Neural progenitor cell (in vitro differentiated cells): Measurements from ENCODE around the gene FOXL3. TPM values are rescaled to one million over a fixed set of nuclear protein-coding genes. Genes with fewer than 3 reads are reported as not detected.

Experiments
- DNase-seq: peaks from one replicate; pipeline ENCODE4 v3.0.0-alpha.2; 2016; ENCODE audit warnings: low spot score
- H2AFZ ChIP-seq: fragments of 200-600 bp; sonication (generic); replicated peaks from 2 replicates; pipeline ENCODE4 v1.6.1; 2016; ENCODE audit warnings: antibody characterized with exemption
- H3F3A ChIP-seq: fragments of 200-600 bp; sonication (generic); 2 replicates; pipeline ENCODE4 v1.6.1; 2016; ENCODE audit warnings: antibody characterized with exemption, low read depth
- H3K27ac ChIP-seq: fragments of 200-600 bp; sonication (generic); 2 replicates; pipeline ENCODE4 v1.5.1; 2016; ENCODE audit warnings: mild to moderate bottlenecking
- H3K27me3 ChIP-seq: fragments of 200-600 bp; sonication (generic); 2 replicates; pipeline ENCODE4 v1.6.1; 2016; ENCODE audit warnings: mild to moderate bottlenecking, moderate library complexity
- H3K36me3 ChIP-seq: fragments of 200-600 bp; sonication (generic); 2 replicates; pipeline ENCODE4 v1.5.1; 2016
- H3K4me1 ChIP-seq: fragments of 200-600 bp; sonication (generic); 2 replicates; pipeline ENCODE4 v1.6.1; 2016; ENCODE audit warnings: mixed run types
- H3K4me2 ChIP-seq: fragments of 200-600 bp; sonication (generic); 2 replicates; pipeline ENCODE4 v1.6.1; 2016
- H3K4me3 ChIP-seq: fragments of 200-600 bp; sonication (generic); 2 replicates; pipeline ENCODE4 v1.5.1; 2016
- H3K79me2 ChIP-seq: fragments of 200-600 bp; sonication (generic); 2 replicates; pipeline ENCODE4 v1.6.1; 2016; ENCODE audit warnings: low read depth
- H3K9ac ChIP-seq: fragments of 200-600 bp; sonication (generic); 2 replicates; pipeline ENCODE4 v1.6.1; 2016
- H3K9me3 ChIP-seq: fragments of 200-600 bp; sonication (generic); 2 replicates; pipeline ENCODE4 v1.5.1; 2016; ENCODE audit warnings: low read depth
- H4K20me1 ChIP-seq: fragments of 200-600 bp; sonication (generic); 2 replicates; pipeline ENCODE4 v1.6.1; 2016; ENCODE audit warnings: low read depth
- H3K27ac Mint-ChIP-seq: 3 replicates; pipeline ENCODE4 v1.8.0; 2021; ENCODE audit warnings: mixed read lengths
- H3K27me3 Mint-ChIP-seq: 2 replicates; pipeline ENCODE4 v1.8.0; 2022; ENCODE audit warnings: low read depth, mild to moderate bottlenecking, inconsistent platforms, moderate library complexity, mixed read lengths; ENCODE audit not compliant: insufficient read depth
- H3K36me3 Mint-ChIP-seq: 3 replicates; pipeline ENCODE4 v1.8.0; 2021; ENCODE audit warnings: mixed read lengths
- H3K4me1 Mint-ChIP-seq: 3 replicates; pipeline ENCODE4 v1.8.0; 2021; ENCODE audit warnings: mixed read lengths
- H3K4me3 Mint-ChIP-seq: 3 replicates; pipeline ENCODE4 v1.8.0; 2021; ENCODE audit warnings: mild to moderate bottlenecking, moderate library complexity, mixed read lengths
- H3K9me3 Mint-ChIP-seq: 3 replicates; pipeline ENCODE4 v1.8.0; 2020; ENCODE audit warnings: mixed read lengths
- EZH2 ChIP-seq: fragments of 200-600 bp; sonication (generic); IDR thresholded peaks from 2 replicates; pipeline ENCODE4 v1.6.1; 2017; ENCODE audit warnings: antibody characterized with exemption, mild to moderate bottlenecking, moderate library complexity
- EZH2phosphoT487 ChIP-seq: fragments of 200-600 bp; sonication (generic); IDR thresholded peaks from 2 replicates; pipeline ENCODE4 v1.6.1; 2017; ENCODE audit warnings: antibody characterized with exemption
- total RNA-seq: library from RNA; depleted of rRNA; stranded (reverse); fragments of >200 nt; gene quantifications from 2 replicates; pipeline ENCODE4 v1.2.3, GENCODE V29; 2015; ENCODE audit warnings: low replicate concordance
- TF ChIP-seq, protein P1 (sequence below): fragments of 200-600 bp; sonication (generic); IDR thresholded peaks from 2 replicates; pipeline ENCODE4 v1.5.1; 2017; ENCODE audit warnings: antibody characterized with exemption, mild to moderate bottlenecking

The FOXL3 gene
- total RNA-seq, 1 donor from 2014 or later: not detected

DNA sequence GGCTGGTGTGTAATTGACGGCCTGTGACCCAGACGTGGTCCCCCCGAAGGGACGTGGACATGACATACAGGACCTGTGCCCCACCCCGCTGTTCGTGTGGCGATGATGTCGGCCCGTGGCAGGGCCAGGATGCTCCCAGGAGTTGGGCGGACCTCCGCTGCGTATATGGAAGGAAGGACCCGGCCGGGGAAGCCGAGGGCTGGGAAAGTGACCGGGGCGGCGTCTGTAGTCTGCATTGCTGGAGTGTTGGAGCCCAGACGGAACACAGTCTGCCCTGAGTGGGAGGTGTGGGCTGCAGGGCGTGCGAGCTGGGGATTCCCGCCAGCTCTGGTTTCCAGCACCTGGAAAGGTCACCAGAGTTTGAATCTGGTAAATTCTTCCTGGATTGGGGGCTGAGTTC, 45.0 kb upstream of the FOXL3 start:
- no peak overlapping the region for H3K4me3 ChIP-seq
- Mint-ChIP-seq H3K9me3 (no peaks in the 10 kb centered on the region), H3K27ac (no peak overlapping the region), H3K27me3 (peaks cover 3% of the 10 kb centered on the region), H3K36me3 (peaks cover 3% of the 10 kb centered on the region), H3K4me1 (peaks cover 7% of the 10 kb centered on the region), H3K4me3 (no peak overlapping the region)
- peaks cover 5% of the 10 kb centered on the region for H3K4me1 ChIP-seq
- no peak overlapping the region for H3K9ac ChIP-seq
- H3K79me2 ChIP-seq: no peaks in the 10 kb centered on the region
- H3K27me3 ChIP-seq: no peaks in the 10 kb centered on the region
- no peaks in the 10 kb centered on the region for H4K20me1 ChIP-seq
- no peaks in the 10 kb centered on the region for H3K9me3 ChIP-seq
- no peak overlapping the region for H3K27ac ChIP-seq
- H3F3A ChIP-seq: no peaks in the 10 kb centered on the region
- H3K36me3 ChIP-seq: no peaks in the 10 kb centered on the region
- H2AFZ ChIP-seq: no peak overlapping the region
- no peak overlapping the region for H3K4me2 ChIP-seq
- TF ChIP-seq EZH2phosphoT487 (no peak), EZH2 (no peak)
- TF ChIP-seq, protein P1, sequence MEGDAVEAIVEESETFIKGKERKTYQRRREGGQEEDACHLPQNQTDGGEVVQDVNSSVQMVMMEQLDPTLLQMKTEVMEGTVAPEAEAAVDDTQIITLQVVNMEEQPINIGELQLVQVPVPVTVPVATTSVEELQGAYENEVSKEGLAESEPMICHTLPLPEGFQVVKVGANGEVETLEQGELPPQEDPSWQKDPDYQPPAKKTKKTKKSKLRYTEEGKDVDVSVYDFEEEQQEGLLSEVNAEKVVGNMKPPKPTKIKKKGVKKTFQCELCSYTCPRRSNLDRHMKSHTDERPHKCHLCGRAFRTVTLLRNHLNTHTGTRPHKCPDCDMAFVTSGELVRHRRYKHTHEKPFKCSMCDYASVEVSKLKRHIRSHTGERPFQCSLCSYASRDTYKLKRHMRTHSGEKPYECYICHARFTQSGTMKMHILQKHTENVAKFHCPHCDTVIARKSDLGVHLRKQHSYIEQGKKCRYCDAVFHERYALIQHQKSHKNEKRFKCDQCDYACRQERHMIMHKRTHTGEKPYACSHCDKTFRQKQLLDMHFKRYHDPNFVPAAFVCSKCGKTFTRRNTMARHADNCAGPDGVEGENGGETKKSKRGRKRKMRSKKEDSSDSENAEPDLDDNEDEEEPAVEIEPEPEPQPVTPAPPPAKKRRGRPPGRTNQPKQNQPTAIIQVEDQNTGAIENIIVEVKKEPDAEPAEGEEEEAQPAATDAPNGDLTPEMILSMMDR: no peak
- no peak for DNase-seq

DNA sequence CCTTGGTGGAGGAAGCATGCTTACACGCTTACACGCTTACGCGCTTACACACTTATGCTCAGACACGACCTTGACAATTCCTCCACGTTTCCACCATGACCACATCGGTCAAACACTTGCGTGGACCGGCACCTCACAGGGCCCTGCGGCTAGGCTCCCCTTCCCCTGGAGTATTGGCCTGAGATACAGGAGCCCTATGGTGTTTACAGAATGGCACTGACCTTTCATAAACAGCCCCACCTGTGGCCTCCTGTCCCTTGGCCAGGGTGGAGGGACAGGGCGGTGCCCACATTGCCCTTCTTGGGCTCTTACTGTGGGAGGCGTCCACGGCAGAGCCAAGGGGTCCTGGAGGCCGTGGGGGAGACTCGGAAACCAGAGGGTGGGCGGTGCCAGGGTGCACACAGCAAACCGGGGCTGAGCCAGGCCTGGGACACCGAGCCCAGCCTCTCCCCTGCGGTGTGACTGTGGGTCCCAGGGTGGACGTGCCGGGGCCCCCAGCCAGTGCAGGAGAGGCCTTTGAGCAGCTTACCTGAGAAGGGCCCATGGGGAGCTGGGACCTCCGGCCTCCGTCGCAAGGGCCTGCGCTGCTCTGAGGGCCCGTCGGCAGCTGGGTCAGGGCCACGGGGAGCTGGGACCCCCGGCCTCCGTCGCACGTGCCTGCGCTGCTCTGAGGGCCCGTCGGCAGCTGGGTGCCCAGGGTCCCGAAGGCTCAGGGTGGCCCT, 44.2 kb upstream of the FOXL3 start:
- DNase-seq: no peak
- H3F3A ChIP-seq: no peaks in the 10 kb centered on the region
- TF ChIP-seq EZH2 (no peak), EZH2phosphoT487 (no peak)
- TF ChIP-seq, protein P1: no peak

DNA sequence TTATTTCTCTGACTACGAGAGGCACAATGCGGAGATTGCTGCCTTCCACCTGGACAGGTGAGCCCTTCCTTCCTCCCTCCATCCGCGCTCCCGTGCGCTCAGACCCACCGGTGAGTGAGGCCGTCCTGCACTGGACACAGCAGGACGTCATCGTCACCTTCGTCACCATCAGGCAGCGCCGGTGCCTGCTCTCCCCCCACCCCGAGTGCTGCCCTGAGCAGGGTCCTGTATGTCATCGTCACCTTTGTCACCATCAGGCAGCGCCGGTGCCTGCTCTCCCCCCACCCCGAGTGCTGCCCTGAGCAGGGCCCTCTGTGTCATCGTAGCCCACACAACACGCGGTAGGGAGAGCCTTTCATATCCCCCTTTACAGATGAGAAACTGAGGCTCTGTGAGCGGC, 43.5 kb upstream of the FOXL3 start:
- TF ChIP-seq EZH2phosphoT487 (no peak), EZH2 (no peak)
- TF ChIP-seq, protein P1: no peak
- Mint-ChIP-seq H3K9me3 (no peaks in the 10 kb centered on the region), H3K36me3 (peaks cover 5% of the 10 kb centered on the region), H3K4me1 (peaks cover 6% of the 10 kb centered on the region), H3K27me3 (peaks cover 3% of the 10 kb centered on the region), H3K27ac (no peak overlapping the region), H3K4me3 (no peak overlapping the region)
- no peaks in the 10 kb centered on the region for H3K36me3 ChIP-seq
- no peak overlapping the region for H3K27ac ChIP-seq
- no peaks in the 10 kb centered on the region for H3F3A ChIP-seq
- H3K79me2 ChIP-seq: no peaks in the 10 kb centered on the region
- no peaks in the 10 kb centered on the region for H3K4me1 ChIP-seq
- H3K9me3 ChIP-seq: no peaks in the 10 kb centered on the region
- H4K20me1 ChIP-seq: no peaks in the 10 kb centered on the region
- no peak overlapping the region for H3K4me3 ChIP-seq
- no peaks in the 10 kb centered on the region for H3K27me3 ChIP-seq
- no peak overlapping the region for H2AFZ ChIP-seq
- DNase-seq: no peak
- no peak overlapping the region for H3K9ac ChIP-seq
- no peak overlapping the region for H3K4me2 ChIP-seq

More for the DNA sequence above, 44.2 kb upstream of the FOXL3 start:
- Histone ChIP-seq H3K4me3 (no peak overlapping the region), H3K27ac (no peak overlapping the region), H3K9ac (no peak overlapping the region), H3K27me3 (no peaks in the 10 kb centered on the region), H3K9me3 (no peaks in the 10 kb centered on the region), H3K4me2 (no peak overlapping the region), H3K4me1 (peaks cover 3% of the 10 kb centered on the region), H3K79me2 (no peaks in the 10 kb centered on the region), H2AFZ (no peak overlapping the region), H4K20me1 (no peaks in the 10 kb centered on the region), H3K36me3 (no peaks in the 10 kb centered on the region)
- Mint-ChIP-seq H3K4me1 (peaks cover 9% of the 10 kb centered on the region), H3K27ac (no peak overlapping the region), H3K36me3 (peaks cover 5% of the 10 kb centered on the region), H3K27me3 (peaks cover 3% of the 10 kb centered on the region), H3K9me3 (no peaks in the 10 kb centered on the region), H3K4me3 (no peak overlapping the region)
